ENCODE data around the gene HS3ST3A1.
"Not testable (repeated sequence)": the region's sequence is repeated elsewhere in the genome, so short reads cannot be mapped to it uniquely, and the experiment has no call there.

HS3ST3A1 gene

DNA sequence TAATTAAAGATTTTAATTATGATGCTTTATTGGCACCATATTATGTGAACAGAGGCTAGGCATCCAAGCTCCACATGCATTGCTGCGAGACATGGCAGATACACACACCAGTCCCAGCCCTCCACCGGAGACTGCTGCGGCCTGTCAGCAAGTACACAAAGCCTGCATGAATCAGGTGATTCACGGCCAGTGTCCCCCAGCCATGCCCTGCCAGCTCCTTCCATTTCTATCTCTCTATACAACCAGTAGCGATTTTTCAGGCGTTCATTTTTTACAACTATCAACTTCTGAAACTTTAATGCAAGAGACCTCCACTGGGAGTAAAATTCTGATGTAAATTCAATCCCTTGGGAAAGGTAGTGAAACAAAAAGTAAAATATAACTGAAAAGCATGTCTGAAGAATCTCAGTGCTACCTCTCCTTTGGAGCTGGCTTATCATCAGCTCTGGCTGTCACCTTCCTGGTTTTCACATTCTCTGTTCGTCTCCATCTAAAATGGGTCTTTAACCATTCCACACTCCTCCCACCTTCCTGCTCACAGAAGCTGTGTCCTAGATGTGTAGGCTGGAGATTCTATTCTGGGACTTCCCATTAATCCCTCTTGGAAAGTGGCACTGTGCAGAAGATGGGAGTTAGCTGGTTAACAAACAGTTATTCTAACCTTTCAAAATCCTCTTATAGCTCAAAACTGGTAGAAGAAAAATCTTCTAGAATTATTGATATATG, 32.2 kb downstream of the HS3ST3A1 start:
- no peak for DNase-seq

- no peak for DNase-seq
These were observed 32.9 kb downstream of the HS3ST3A1 start for GRCh38 chr17:13568582-13569397.

GRCh38 chr17:13563866-13564265, 37.9 kb downstream of the HS3ST3A1 start:
- no peak for DNase-seq

- no peak for DNase-seq
These were observed 39.4 kb downstream of the HS3ST3A1 start for GRCh38 chr17:13562271-13562800.

DNA sequence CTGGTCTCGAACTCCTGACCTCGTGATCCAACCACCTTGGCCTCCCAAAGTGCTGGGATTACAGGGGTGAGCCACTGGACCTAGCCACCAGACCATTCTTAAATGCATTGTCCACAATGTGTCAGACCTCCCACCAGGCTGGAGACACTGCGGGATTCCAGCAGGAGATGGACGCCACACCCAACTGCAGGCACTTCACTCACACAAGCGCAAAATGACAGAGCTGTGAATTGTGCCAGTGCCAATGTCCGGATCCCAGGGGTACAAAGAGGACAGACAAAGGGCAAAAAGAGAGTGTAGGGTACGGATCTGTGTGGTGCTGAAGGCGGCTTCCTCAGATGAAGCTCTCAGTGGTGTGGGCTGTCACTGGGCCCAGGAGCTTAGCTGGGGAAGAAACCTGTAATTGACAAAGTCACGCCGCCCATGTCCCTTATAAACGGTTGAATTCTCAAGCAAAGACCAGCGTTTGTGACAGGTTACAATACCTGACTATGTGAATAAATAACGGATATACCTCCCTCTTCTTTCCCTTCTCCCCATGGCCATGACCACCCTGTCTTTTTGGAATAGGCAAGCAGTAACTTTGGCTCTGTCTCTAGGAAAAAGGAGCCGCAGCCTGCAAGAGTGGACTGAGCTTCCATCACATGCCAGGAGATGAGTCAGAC, 40.0 kb downstream of the HS3ST3A1 start:
- no peak for DNase-seq

DNA sequence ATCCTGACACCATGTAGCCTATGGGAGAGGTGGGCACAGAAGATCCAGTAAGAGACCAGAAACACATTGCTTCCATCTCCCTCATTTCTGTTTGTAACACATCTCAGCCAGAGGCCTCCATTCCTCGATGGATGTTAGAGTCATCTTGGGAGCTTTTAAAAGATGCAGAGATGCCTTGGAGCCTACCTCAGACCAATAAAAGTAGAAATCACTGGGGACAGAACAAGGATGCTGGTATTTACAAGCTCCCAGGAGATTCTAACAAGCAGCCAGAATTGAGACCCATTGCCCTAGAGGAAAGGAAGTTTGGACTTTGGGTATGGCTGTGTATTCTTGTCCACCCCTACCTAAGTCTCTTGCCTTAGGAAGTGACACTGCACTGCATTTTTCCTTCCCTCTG, 40.8 kb downstream of the HS3ST3A1 start:
- DNase-seq = no peak

DNA sequence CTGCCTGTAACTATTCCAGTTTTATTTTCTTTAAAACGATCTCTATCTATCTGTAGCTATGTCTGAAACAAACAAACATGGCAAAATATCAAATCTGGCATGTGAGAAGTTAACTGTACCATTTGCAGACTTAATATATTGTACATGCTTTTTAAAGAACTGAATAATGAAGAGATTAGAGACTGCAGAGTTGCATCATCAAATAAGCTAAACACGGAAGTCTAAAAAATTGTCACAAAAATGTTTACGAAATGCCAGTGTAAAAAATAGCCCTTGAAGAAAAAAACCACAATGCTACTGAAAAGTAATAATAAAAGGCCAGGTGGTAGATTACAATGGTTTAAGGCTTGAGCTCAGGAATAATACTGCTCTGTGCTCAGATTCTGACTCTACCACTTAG, 43.1 kb downstream of the HS3ST3A1 start:
- DNase-seq = no peak

GRCh38 chr17:13557077-13557476, 44.7 kb downstream of the HS3ST3A1 start:
- DNase-seq = no peak

GRCh38 chr17:13554231-13554630, 47.5 kb downstream of the HS3ST3A1 start:
- DNase-seq = no peak

- no peak for DNase-seq
These were observed 51.4 kb downstream of the HS3ST3A1 start for GRCh38 chr17:13550291-13550690.

DNA sequence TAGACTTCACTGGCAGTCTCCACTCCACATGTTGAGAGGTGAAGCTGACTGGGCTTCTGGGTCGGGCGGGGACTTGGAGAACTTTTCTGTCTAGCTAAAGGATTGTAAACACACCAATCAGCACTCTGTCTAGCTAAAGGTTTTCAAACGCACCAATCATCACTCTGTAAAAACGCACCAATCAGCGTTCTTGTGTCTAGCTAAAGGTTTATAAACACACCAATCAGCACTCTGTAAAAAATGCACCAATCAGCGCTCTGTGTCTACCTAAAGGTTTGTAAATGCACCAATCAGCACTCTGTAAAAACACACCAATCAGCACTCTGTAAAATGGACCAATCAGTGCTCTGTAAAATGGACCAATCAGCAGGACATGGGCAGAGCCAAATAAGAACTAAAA, 53.2 kb downstream of the HS3ST3A1 start:
- DNase-seq = not testable (repeated sequence)

- no peak for DNase-seq
These were observed 54.9 kb downstream of the HS3ST3A1 start for GRCh38 chr17:13546851-13547250.

- no peak for DNase-seq
These were observed 55.8 kb downstream of the HS3ST3A1 start for GRCh38 chr17:13545941-13546340.

GRCh38 chr17:13544765-13545164, 57.0 kb downstream of the HS3ST3A1 start:
- no peak for DNase-seq

DNA sequence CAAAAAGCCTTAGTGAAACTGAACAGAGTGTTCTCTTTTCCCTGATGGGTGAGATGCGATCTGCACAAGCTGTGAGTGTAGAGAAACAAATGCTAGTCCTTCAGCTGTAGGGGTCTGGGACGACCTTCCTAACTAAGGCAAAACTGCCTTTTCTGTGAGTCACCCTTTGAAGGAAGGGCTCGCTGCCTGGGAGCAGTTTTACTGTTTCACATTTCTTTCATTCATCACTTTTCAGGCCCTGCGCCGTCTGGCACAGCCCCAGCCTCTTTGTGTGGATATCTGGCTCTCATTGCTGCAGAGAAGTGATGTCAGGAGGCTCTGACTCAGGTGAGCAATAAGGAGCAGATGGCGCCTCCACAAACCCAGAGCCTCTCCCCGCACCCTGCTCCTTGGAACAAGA, 57.4 kb downstream of the HS3ST3A1 start:
- no peak for DNase-seq

DNA sequence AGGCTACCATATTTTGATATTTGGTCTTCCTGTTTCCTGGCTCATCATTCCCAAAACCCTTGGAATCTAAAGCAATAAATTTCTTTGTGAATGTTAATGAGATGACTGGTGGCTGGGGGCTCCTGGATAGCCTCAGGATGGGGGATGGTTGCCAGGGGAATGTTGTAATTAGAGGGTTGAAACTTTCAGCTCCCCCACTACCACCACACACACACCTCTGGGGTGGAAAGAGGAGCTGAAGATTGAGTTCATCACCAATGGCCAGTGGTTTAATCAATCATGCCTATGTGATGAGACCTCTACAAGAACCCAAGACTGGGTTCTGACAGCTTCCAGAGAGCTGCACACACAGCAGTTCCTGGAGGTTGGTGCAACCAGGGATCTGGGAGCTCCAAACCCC, 59.1 kb downstream of the HS3ST3A1 start:
- no peak for DNase-seq

DNA sequence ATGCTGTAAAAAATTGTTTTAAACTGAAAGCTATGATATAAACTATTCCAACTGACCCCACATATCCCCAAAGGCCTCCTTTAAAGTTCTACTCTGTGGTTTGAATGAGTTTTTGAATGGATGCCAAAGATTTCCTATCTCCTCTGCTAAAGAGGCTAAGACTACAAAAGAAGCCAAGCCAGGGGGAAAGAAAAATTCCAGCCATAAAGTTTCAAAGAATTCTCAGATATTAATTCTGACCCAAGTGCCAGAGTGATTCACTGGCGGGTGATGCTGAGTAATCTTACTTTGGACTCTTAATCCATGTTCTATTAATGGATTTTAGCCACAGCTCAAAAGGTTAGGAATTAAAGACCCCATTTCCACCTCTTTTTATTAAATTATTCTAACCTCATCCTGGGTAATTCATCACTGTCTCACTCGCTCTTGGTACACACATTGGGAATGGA, 60.7 kb downstream of the HS3ST3A1 start:
- DNase-seq = no peak

GRCh38 chr17:13540546-13540945, 61.2 kb downstream of the HS3ST3A1 start:
- no peak for DNase-seq

- DNase-seq = no peak
These were observed 62.3 kb downstream of the HS3ST3A1 start for GRCh38 chr17:13539421-13539820.

DNA sequence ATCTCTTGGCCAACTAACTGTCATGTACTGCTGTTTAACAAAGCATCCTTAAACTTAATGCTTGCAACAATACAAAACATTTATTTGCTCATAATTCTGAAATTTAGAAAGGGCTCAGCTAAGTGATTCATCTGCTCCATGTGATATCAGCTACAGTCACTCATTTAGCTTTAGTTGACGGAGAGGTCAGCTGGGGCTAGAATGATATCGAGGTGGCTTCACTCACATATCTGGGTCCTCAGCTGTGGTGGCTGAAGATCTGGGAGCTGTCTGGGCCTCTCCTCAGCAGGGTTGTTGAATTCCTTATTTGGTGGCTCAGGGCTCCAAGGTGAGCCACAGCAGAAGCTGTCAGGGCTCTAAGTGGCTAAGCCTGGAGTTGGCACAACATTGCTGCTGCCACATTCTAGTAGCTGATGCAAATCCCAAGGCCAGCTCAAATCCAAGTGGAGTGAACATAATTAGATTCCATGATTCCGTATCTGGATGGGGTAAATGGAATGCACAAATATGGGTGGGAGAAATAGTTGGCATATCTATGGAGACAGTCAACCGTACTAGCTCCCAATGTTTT, 62.8 kb downstream of the HS3ST3A1 start:
- DNase-seq = no peak

DNA sequence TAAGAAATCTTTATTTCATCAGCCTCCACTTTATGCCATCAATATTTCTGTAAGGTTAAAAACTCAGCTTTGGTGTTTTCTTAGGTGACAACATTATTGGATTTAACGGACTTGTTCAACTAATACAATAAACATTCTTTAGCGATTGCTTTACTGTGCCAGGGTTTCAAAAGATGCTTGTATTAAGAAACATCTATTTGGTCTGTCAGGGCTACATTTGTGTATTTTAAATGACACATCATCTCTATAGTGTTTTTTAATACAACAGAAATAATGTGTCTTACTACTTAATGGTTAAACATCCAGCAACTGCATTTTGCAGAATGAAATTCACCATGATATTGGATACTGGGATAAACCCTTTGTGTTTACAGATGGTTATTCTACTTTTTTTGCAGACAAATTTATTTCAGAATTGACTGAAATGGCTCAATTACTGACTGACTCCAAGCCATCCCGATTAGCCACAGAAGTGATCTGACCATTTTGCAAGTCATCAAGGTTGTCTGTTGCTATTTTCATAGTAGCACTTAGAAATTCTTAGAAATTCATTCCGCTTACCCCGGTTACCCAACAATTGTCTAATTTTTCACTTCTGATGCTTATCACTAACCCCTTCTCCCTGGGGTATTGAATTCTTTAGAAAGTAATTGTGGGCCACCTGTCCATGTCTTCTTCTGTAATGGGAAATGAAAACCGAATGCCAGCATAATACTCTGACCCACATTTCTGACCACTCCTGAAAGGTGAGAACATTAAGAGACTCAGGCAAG, 63.7 kb downstream of the HS3ST3A1 start:
- DNase-seq = no peak

GRCh38 chr17:13537167-13537731, 64.5 kb downstream of the HS3ST3A1 start:
- no peak for DNase-seq
